NCI-H1092 treated with DMSO at 0.1 percent for 48 hours (cell line): Measurements from ENCODE around the gene PDZK1.
A peak's percentile ranks its signal among the peaks of the same experiment; 100 is the strongest.
"Not testable (repeated sequence)": the region's sequence is repeated elsewhere in the genome, so short reads cannot be mapped to it uniquely, and the experiment has no call there.

Experiments
- DNase-seq: peaks from one replicate; lab custom pipeline; 2025; lab: John Stamatoyannopoulos, UW

PDZK1 gene

DNA sequence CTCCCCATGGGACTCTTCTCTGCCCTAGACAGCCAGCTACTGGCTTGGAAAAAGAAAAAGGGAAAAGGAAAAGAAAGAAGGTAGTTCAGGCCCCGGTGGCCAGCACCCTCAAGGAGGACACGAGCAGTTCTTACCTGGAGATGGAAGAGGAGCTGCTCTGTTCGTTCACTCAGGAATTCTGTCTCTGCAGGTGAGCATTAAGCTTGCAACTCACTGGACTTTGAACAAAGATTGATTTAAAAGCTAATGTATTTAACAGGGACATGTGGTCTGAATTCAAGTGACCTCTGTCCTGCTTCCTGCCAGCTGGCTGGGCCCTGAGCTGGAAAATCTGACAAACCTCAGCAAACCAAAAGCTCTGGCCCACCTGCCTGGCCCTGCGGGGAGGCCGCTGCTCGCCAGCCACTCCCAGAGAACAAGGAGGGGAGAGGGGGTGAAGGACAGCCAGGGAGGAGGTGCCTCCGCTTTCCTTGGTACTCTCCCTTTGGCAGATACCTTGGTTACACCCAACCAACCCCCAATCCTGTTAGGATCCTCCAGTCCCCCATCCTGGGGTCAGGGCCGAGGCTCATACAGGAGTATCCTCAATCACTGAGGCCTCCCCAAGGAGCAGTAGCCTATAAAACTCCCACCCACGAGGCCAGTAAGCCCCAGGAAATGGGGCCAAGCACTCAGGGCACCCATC lies at the start of gene PDZK1:
TSS of gene PDZK1 (minus strand) at position 186 of the 685 bp plus-strand sequence. CDS start 19,347 bp downstream, outside the sequence.
- DNase-seq, result no peak

DNA sequence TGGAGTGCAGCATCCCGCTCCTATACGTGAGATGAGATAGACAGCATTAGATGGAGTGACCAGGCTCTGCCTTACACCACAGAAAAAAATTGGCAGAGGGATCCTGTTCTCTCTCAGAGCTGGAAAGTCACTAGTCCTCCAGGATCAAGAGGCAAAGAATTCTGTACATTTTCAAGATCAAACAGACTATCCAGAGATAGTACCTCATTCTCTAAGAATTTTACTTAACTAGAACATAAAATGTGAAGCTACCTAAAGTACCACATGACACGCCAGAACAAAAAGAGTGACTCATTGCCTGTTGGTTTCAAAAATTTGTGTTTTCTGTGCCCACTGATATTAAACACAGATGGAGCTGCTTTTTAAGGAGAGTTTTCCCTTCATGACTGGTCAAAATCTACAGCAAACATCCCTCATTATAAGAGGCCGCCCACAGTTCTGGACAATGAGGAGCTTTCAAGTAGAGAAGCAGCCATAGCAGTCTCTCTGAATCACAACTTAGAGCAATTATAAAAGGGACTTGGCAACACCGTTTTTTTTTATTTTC lies 44.4 kb upstream of the PDZK1 start:
- DNase-seq, result no peak

DNA sequence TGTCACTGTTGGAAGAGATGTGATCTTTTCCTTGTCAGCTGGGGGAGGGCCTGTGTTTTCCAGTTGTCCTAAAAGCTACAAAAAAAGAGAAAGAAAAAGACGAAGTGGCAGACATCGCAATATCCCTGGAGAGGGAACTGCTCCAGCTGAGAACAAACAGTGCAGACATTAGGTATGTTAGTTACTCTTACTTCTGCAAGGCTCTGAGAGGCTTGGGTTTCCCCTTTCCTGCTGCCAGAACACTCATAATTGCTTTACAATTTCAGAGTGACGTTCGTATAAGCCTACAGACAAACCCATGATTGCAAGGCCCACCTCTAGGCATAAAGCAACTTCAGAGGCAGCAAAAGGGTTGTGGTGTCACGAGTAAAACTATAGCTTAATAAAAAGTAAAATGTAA lies 43.3 kb upstream of the PDZK1 start:
- DNase-seq, result no peak

DNA sequence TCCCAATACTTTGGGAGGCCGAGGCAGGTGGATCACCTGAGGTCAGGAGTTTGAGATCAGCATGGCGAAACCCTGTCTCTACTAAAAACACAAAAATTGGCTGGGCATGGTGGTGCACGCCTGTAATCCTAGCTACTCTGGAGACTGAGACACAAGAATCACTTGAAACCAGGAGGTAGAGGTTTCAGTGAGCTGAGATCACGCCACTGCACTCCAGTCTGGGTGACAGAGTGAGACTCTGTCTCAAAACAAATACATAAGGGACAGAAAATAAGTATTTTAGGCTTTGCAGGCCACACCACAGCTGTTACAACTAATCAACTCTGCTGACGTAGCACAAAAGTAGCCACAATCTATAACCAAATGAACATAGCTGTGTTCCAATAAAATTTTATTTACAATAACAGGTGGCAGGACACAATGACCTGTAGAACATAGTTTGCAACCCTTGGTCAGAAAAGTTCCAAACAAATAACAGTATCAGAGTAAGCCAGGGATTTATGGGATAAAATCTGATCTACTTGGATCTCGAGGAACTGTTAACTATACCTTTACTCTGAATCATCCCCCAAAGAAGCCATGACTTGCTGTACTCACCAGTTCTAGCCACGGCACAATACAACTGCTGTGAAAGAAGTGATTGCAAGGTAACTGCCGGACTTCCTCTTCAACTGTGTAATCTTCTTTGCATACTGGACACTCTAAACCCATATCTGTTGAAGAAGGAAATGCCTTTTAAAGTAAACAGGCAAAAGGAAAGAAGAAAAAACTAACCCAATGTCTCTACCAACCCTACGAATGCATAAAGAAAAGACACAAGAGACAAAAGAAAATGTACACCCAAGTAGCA lies 40.5 kb upstream of the PDZK1 start:
- no peak for DNase-seq

DNA sequence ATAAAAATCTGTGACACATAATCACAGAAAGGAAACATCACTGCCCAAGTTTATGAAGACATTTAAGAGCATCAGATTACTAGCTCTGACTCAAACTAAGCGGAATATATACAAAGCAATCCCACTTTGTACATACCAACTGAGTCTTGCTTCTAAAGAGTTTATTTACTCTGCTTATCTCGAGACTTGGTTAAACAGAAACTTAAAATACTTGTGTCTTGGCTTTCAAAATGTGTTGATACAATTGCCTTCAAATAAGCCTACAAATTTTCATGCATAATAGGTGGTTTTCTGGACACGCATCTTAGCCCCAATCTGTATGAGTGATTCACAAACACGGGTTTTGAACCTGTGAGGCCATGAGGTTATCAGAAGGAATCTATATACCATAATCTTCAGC lies 33.1 kb upstream of the PDZK1 start:
- DNase-seq, result no peak

DNA sequence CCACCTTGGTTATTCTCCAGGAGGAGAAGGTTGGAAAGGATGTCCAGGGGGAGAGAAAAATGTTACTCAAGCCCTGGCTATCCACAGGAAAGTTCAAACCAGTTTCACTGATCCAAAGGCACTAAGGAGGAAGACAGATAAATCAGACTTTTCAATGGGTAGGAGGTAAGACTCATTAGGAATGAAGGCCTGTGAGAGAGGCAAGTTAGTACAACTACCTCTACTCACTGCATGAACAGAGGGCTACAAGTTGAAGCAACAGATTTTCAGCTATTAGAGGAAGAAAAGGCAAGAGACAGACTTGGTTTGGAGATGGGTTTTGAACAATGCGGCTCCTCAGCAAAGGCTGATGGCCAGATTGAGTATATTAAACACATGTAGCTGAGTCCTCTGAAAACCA lies 29.0 kb upstream of the PDZK1 start:
- DNase-seq, result no peak

DNA sequence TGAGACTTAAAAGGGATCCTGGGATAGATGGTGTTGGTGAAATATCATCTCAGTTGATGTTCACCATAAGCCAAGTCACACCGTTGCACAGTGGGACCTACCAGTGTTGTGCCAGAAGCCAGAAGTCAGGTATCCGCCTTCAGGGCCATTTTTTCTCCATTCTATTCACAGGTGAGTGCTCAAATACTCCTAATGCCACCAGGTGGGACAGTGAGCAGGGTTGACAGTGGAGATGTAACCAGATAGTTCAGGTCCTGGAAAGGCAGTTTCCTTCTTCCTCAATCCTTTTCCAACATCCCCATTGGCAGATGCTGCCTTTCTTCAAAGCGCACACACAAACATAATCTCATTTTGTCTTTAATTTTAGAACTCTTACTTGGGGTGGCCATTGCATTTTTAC lies 23.7 kb upstream of the PDZK1 start:
- DNase-seq, result no peak

DNA sequence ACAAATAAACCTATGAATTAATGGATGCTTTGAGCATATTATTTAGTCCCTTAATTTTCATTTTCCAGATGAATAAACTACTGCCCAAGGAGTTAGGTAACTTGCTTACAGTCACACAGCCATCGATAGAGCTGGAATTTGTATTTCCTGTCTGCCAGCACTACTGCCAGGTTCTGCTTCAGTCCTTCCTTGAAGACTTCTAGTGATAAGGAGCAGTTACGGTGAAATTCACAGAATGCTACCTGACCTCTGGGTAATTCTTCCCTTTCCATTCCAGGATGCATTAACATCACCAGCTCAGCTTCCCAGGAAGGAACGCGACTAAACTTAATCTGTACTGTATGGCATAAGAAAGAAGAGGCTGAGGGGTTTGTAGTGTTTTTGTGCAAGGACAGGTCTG lies 23.3 kb upstream of the PDZK1 start:
- DNase-seq, result no peak

DNA sequence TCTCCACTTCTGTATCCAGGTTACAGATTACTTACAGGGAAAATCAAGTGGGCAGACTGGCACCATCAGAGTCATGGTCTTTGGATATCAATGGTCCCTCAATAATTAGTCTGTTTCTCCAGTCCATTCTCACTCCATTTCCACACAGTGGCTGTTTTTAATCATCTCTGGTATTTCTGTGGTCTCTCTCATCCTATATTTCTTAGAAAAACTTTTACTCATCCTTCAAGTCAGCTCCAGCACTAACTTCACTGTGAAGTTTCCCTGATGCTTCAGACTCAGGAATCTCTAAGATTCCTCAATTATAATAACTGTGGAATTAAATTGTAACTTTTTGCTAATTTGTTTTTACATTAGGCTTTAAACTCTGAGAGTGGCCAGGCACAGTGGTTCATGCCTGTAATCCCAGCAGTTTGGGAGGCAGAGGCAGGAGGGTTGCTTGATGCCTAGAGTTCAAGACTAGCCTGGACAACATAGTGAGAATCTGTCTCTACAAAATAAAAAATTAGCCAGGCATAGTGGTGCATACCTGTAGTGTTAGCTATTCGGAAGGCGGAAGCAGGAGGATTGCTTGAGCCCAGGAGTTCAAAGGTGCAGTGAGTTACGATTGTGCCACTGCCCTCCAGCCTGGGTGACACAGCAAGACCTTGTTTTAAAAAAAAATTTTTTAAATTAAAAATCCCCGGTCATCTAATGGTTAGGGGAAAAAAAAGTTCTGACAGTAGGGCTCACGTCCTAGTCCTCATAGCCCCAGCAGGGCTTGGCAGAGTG lies 22.7 kb upstream of the PDZK1 start:
- DNase-seq, result no peak

DNA sequence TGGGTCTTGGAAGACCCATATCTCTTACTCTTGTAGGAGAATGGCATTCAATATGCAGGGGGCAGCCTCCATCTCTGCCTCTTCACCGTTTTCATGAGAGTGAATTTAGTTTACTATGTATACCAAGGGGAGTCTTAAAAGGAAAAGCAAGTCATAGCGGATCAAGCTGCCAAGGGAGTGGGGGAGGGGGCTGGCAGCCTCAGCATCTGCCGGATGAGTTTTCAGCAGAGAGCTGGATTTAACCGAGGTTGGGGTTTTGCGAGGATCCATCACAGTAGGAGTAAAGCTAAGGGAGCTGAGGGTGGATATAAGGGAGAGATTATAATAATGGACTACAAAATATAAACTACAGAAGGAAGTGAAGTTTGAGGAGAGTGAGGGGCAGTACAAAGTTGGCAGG lies 22.0 kb upstream of the PDZK1 start:
- DNase-seq, result no peak

DNA sequence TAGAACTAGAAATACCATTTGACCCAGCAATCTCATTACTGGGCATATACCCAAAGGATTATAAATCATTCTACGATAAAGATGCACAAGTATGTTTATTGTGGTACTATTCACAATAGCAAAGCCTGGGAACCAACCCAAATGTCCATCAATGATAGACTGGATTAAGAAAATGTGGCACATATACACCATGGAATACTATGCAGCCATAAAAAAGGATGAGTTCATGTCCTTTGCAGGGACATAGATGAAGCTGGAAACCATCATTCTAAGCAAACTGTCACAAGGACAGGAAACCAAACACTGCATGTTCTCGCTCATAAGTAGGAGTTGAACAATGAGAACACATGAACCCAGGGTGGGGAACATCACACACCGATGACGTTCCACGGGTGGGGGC lies 19.0 kb upstream of the PDZK1 start:
- DNase-seq, result not testable (repeated sequence)

DNA sequence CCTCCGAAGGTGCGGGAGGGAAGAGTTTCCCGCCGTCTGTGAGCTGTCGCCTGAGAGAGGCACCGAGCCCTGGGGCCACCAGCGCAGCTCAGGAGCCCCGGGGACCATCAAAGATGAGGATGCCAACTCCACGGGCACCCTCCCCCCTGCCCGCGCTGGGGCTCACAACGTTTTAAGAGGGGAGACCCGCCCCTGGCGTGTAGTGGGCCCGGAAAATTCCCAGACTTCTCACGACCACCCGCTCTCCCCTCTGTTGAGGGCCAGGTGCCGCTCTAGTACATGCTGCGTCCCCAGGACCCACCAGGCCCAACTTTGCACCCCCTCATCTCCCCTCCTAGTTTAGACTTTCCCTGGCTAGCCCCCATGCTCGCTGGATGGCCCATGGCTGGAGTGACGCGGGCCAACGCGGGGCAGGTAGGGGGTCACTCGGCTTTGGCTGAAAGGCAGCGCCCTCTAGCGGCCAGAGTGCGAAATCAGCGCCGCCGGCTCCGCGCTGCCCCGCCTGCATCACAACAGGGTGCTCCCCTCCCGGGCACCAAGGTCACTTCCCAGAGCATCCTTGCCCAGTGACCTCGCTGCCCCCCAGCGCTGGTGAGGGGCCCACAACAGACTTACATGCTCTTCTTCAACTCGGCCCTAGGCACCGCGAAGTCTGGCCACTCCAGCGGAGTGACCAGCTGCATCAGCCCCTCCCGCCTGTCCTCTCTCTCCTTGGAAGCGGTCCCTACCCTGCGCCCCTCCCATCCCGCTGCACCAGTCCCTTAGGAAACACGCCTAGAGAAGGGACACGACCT lies 13.9 kb upstream of the PDZK1 start:
- DNase-seq, result peak; percentile 33

DNA sequence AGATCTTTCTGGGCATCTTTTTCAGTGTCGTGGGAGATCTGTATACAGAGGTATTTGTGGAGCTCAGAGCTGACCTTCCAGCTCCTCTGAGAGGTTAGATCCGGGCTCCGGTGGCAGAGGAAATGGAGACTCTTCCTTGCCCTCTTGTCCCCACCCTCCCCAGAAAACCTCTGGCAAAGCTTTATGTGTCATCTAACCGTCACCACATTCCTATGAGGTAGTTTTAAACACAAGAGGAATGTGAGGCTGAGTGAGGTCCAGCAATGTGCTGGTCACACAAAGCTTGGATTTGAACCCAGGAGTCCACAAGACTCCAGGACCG lies 13.3 kb upstream of the PDZK1 start:
- DNase-seq, result no peak

DNA sequence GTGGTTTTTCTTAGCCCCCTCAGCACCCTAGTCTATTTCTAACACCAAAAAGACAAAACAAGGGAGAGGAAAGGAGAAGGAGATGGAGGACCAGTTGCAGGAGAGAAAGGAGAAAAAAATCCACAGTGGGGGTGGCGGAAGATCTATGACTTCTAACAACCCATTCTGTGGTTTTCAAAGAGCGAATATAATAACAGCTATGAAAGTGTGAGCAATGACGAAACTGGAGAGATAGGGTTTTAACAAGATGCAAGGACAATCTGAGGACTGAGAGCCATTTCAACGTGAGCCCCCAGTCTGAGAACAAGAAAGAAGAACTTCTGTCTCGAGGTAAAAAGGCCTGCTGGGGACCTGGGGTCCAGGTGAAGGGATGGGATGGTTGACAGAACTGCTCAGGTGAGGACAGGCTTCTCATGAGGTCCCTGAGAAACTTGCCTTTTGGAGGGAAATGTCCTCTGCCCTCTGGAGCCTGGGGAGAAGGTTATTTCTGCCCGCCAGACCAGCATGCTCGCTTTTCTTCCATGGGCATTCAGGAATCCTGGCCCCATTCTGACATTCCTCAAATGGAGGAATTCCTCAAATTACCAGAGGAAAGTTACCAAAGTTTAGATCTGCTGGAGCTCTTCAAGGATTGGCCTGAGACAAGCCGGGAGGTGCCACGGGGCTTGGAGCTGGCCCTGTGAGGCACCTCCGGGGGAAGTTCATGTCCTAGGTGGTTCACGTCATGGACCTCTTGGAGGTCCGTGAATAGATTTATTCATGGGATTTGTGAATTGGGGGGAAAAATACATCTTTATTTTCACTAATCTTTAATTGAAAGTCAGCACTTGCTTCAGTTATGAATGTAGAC lies 12.3 kb upstream of the PDZK1 start, which contains the start of gene CD160:
TSS of gene CD160 (plus strand) at position 270 of the 850 bp plus-strand sequence. CDS start 8,829 bp downstream, outside the sequence.
- no peak for DNase-seq

DNA sequence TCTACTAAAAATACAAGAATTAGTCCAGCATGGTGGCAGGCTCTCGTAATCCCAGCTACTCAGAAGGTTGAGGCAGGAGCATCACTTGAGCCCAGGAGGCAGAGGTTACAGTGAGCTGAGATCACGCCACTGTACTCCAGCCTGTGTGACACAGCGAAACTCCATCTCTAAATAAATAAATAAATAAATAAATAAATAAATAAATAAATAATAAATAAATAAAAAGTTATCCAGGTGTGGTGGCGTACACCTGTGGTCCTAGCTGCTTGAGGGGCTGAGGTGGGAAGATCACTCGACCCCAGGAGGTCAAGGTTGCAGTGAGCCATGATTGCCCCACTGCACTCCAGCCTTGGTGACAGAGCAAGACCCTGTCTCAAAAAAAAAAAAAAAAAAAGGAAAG lies 11.3 kb upstream of the PDZK1 start:
- not testable (repeated sequence) for DNase-seq

DNA sequence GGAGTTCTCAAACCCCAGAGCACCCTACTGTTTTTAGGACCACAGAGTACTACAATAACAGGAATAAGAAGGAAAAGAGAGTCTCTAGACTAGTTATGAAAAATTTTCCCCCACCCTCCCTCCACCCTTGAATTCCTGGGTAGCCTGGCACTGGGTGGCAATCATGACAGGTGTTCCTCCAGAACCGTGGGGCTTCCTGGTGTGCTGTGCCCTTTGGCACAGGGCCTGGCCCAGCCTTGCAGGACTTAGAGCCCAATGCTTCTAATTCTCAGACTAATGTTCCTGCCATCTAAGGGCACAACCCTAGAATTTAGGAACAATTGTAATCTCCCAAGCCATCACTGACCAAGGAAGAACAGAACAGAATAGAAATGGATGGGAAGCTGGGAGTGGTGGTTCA lies 10.7 kb upstream of the PDZK1 start:
- DNase-seq, result no peak

DNA sequence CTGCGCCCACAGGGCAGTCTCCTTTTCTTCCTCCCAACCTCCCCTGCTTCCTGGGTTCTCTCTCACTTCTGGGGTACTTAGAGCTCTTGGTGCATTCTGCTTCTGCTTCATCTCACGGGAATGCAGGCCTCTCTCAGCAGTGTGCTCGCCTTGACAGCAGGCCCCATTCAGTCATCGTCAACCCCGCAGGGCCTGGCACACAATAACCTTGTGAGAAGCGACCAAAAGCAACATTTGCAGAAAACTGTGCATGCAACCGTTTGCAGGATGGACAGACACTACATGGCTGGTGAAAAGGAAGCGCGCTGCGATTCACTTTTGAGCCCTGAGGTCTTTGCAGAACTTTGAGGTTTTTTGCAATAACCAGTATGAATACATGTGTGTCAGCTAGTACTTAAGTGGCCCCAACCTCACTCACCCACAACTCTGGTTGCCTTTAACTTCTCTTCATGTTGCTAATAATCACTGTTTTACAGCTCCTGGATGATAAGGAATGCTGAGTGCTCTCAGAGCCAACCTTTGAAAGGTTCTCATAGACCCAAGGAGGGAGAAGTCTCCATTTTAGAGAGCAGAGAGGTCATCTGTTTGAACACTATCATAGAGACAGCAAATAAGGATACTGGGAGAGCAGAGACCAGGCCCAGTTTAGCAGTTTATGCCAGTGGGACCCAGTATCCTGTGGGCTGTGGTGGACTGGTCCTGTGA lies 9.6 kb upstream of the PDZK1 start:
- no peak for DNase-seq

DNA sequence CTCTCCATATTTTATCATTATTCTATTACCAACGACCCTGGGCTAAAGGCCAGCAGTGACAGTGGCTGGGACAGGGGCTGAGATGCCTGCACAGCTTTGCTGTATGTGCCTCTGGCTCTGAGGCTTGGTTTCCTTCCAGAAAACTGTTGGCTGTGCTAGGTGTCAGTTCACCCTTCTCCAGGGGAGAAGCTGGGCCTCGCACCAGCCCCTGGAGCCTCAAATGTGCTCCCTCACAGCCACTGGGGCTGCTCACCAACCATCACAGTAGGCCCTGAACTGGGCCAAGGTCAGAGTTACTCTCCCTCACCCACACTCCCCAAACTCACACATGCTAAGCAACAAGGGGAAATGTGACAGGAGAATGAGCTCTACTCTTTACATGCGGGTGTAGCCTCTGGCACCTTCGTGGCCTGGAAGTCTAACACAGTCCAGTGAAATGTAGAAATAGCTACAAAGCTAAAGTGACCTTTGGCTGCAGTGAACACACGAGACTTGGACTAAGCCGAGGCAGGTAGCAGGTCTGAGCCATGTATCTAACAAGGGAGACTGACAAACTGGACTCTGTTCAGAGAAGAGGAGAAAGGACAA lies 7.5 kb upstream of the PDZK1 start:
- no peak for DNase-seq

DNA sequence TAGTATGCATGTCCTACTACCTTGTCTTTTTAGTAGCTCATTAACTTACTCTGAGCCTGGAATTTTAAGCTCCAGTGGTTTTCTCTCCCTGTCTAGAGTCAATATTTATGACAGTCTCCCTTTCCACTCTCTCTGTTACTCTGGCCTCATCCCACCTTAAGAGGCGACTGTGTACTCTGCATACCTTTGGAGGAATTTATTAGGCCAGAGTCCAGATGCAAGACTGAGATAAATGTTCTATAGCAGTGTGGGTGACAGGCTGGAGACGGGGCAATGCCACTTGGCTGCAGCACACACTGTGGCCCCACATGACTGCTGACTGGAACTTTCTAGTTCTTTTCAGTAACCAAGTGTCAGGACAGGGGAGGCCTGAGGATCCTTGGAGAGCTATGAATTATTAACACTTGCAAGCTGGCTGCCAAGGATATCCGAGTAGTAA lies 4.1 kb upstream of the PDZK1 start:
- DNase-seq, result no peak
